Endometrium (tissue), 2 donors: ENCODE results near the gene RBM14.
"Not testable (repeated sequence)": the region's sequence is repeated elsewhere in the genome, so short reads cannot be mapped to it uniquely, and the experiment has no call there.

Source experiments
- FAIRE-seq: peaks from 2 replicates; lab custom pipeline; 2012; peaks lifted over from hg19 to GRCh38; lab: Jason Lieb, UNC
- donor health status: control.
- donor health status: control.

Gene RBM14, protein sequence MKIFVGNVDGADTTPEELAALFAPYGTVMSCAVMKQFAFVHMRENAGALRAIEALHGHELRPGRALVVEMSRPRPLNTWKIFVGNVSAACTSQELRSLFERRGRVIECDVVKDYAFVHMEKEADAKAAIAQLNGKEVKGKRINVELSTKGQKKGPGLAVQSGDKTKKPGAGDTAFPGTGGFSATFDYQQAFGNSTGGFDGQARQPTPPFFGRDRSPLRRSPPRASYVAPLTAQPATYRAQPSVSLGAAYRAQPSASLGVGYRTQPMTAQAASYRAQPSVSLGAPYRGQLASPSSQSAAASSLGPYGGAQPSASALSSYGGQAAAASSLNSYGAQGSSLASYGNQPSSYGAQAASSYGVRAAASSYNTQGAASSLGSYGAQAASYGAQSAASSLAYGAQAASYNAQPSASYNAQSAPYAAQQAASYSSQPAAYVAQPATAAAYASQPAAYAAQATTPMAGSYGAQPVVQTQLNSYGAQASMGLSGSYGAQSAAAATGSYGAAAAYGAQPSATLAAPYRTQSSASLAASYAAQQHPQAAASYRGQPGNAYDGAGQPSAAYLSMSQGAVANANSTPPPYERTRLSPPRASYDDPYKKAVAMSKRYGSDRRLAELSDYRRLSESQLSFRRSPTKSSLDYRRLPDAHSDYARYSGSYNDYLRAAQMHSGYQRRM

DNA sequence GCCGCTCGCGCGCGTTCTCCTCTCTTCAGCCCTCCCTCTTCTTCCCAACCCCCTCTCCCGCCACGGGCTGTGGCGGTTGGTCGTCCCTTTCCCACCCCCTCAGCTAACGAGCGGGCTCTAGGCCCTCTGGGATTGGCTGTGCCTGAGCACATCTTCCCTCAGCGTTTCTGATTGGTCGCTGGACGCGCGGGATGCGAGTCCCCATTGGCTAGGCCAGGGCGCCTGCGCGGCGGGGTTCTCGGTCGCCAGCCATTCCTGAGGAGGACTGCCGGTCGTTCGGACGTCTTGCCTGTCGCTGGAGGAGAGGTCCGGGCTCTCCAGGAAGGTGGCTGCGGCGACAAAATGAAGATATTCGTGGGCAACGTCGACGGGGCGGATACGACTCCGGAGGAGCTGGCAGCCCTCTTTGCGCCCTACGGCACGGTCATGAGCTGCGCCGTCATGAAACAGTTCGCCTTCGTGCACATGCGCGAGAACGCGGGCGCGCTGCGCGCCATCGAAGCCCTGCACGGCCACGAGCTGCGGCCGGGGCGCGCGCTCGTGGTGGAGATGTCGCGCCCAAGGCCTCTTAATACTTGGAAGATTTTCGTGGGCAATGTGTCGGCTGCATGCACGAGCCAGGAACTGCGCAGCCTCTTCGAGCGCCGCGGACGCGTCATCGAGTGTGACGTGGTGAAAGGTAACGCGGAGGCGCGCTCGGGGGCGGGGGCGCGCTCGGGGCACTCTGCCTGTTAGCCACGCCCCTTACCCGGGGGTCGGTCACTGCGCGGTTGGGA lies at the start of gene RBM14:
Gene RBM14 (plus strand): TSS at position 252 of the 776 bp plus-strand sequence. CDS start 91 bp downstream, at position 343.
- peak; percentile 89 for FAIRE-seq

DNA sequence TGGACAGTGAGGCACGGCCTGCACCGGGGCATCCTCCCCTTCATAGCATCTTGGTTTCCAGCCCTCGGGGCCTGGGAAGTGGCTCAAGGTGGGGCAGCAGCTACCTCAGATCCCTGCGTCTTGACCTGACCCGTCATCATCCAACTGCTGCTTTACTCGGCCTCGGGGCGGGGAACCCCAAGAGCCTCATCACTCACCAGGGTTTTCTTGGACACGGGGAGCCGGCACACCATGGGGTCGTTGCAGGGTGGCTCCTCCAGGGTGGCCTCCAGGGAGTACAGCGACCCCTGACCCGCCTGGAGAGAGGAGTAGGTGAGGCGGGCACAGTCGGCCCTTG lies 48.7 kb upstream of the RBM14 start:
- FAIRE-seq = no peak

DNA sequence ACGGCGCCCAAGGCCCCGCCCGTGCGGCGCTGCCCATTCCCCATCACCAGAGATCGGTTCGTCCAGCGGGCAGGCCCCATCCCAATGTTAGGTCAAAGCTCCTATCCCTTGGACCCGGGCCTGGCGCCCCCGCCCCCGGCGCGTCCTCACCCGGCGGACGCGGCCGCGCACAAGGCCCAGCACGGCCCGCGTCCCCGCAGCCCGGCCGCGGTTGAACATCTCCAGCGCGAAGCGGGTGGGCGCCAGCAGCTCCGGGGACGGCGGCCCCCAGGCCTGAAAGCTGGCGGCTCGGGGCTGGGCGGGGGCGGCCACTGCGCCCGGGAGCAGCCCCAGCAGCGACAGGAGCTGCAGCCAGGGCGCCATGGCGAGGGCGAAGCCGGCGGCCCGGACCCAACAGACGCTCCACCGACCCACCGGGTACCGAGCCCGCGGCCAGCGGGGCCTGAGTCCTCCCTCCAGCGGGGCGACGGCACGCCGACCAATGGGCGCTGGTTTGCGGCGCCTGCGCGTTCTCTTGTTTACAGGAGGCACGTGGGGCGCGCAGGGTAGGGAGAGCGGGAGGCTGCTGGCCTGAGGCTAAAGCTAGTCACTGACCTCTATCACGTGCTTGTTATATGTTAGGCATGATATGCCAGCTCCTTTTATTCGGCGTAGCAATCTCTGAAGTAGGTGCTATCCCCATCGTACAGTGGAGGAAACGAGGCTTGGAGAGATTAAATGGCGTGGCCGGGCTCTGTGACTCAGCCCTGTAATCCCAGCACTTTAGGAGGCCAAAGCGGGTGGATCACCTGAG lies 48.1 kb upstream of the RBM14 start, which contains the start of gene CTSF:
Gene CTSF (minus strand): TSS at position 483 of the 793 bp plus-strand sequence. CDS start 120 bp downstream, at position 363.
- no peak for FAIRE-seq

DNA sequence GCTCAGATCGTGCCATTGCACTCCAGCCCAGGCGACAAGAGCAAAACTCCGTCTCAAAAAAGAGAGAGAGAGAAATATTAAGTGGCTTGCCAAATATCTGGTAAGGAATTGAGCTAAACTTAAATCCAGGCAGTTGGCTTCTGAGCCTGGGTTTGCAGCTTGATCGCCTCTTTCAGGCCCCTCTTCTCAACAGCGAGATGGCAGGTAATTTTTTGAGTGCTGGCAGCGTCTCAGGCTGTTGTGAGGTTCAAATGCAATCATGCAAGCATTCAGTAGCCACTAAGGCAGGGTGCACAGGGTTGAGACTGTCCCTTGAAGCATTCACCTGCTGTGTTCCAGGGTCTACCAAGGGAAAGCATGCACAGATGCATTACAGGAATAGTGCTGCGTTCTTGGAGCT lies 47.4 kb upstream of the RBM14 start:
- no peak for FAIRE-seq

DNA sequence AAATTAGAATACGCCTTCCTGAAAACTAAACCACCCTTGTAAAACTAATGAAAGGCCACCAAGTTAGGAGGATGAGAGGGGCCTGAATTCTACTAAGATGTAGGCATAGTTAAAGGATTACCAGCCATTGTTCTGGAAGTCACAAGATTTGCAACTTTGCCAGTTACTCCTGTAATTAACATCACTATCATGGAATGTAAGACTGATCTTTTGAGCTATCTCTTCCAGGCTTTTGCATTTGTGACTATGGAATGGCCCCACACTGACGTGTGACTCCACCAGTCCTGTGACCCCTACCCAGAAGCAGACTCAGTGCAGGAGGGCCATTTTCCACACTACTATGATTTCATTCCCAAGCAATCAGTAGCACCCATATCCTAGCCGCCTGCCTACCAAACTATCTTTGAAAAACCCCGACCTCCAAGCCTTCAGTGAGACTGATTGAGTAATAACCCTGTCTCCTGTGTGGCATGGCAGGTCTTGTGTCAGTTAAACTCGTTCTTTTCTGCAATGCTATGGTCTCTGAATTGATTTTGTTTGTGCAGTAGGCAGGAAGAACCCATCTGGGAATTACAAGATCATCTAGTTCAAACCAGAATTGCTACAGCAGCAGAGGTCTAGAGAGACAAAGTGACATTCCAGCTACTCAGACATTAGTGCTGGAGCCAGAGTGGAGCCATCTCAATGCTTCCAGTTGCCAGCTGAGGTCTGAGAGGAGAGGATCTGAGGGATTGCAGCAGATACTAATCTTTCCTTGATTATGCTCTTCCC lies 46.2 kb upstream of the RBM14 start:
- FAIRE-seq = no peak

DNA sequence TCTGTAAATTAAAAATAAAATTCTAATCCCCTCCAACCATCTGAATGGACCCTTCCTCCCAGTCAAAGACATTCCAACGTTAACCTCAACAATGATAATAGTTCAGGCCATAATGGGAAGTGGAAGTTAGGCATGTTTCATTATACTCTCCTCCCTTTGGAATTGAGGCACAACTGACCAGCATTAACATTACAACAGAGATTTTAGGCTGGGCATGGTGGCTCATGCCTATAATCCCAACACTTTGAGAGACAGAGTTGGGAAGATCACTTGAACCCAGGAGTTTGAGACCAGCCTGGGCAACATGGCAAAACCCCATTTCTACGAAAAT lies 45.6 kb upstream of the RBM14 start:
- no peak for FAIRE-seq

DNA sequence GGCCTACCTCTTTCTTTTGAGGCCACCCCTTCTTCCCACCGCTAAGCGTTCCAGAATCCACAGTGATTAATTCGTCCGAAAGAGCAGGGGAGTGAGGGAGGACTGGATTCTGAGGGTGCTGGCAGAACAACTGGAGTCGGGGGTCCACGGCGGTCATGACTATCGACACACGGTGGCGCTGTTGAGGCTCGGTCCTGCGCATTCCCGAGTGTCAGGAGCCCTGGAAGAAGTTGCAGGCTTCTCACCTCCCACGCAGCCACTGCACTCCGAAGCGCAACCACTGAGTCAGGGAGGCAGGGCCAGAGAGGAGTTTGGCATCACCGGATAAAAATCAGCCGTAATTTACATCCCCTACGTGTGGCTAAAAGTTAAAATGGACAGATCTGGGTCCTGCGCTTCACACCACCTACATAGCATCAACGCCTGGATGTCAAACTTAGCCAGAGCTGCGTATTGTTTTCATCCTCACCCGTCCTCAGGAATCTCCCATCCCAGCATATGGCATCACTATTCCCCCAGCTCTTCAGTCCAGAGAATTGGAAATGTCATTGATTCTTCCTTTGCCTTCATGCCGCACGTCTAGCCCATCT lies 37.3 kb upstream of the RBM14 start:
- FAIRE-seq = no peak

DNA sequence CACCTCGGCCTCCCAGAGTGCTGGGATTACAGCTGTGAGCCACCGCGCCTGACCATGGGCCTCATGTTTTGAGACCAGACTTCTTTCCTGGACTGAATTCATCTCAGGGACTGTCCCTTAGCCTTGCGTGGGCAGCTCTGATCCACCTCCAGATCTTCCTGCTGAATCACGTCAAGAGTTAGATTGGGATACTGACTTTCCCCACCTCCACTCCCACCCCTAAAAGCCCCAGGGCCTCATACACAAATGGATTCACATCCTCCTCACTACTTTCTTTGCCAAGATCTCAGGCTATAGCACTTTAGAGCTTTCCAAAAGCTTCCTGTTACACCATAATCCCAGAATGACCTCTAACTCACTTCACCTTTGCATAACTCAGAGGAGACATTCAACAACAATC lies 35.6 kb upstream of the RBM14 start:
- no peak for FAIRE-seq

DNA sequence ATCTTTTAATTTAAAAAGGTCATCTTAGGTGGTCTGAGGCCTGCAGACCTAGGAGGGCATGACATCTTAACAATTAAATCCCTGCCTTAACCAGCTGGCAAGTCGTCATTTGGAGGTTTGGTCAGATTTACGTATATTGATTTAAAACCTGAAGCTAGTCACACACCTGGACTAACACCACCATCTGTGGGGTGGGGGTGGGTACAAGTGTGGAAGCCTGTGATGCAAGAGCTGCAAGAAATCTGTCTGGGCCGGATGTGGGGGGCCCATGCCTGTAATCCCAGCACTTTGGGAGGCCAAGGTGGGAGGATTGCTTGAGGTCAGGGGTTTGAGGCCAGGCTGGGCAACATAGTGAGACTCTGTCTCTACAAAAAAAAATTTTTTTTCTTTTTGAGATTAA lies 35.2 kb upstream of the RBM14 start:
- no peak for FAIRE-seq

DNA sequence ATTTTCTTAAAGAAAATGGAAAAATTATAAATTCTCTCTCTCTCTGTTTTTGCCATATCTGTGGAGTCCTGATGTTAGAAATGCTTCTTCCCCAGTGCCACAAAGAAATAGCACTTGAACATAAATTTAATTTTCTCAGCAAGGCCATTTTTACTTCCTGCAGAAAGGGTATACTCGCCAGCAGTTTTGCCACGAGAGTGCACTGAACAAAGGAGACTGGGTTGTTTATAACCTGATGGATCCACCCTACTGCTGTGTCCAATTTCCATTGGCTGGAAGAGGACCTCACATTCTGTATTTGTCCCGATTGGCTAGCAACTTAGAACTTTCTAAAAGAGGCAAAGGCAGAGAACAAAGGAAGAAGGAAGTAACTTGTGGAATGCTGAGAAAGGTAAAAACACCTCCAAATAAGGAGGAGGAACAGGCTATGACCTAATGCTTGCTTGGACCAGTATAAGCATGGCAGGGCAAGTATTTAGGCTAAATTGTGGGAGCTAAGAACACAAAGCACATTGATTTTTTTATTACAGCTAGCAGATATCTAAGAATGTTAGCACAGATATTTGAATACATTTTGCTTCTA lies 33.8 kb upstream of the RBM14 start:
- not testable (repeated sequence) for FAIRE-seq

DNA sequence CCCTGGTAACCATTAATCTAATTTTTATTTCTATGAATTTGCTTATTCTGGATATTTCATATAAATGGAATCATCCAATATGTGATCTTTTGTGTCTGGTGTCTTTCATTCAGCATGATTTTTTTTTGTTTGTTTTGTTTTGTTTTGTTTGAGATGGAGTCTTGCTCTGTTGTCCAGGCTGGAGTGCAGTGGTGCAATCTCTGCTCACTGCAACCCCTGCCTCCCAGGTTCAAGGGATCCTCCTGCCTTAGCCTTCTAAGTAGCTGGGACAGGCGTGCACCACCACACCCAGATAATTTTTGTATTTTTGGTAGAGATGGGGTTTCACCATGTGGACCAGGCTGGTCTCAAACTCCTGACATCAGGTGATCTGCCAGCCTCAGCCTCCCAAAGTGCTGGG lies 31.0 kb upstream of the RBM14 start:
- FAIRE-seq = not testable (repeated sequence)

DNA sequence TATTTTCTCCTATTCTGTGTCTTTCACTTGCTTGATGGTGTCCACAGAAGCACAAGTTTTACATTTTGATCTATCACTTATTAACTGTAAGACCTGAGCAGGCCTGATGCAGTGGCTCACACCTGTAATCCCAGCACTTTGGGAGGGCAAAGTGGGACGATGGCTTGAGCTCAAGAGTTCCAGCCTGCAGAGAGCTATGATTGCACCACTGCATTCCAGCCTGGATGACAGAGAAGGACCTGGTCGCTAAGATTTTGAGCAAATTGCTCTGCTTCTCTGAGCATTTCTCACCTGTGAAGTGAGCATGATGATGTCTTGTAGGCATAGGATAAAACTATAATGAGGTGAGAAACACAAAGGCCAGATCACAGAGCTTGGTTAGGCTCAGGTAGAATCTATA lies 30.3 kb upstream of the RBM14 start:
- no peak for FAIRE-seq

DNA sequence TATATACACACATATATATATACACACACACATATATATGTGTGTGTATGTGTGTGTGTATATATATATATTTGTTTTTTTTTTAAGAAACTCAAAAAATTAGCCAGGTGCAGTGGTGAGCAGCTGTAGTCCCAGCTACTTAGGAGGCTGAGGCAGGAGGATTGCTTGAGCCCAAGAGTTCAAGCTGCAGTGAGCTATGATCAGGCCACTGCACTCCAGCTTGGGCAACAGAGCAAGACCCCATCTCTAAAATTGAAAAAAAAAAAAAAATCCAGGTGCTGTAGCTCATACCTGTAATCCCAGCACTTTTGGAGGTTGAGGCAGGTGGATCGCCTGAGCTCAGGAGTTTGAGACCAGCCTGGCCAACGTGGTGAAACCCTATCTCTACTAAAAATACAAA lies 27.1 kb upstream of the RBM14 start:
- FAIRE-seq = not testable (repeated sequence)

DNA sequence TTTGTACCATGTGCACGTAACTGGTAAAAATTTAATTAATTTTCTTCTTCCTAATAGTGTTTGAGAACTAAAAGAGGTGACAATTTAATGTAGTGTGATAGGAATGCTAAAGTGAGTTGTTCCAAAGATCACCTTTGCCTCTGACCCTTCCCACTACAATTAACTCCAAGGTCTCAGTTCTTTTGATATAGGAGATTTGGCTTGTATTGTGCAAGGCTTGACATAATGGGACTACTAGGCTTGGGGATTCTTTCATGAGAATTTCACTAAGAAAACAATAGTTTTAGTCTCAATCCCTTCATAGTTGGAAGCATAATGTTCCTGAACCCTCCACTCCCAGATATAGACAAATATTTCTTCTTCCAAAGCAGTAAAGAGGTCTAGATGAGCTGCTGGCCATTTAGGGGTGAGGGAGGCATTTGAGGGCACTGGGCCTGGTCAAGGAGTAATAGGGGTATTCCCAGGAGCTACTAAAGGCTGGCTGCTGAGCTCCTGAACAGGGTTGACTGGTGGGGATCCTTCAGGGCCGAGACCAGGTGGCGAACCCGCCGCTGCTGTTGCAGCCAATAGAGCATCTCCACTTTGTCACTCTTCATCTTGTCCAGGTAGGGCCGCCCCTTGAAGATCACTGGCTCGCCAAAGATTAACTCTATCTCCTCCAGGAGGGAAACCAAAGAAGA lies 26.3 kb upstream of the RBM14 start:
- FAIRE-seq = no peak

DNA sequence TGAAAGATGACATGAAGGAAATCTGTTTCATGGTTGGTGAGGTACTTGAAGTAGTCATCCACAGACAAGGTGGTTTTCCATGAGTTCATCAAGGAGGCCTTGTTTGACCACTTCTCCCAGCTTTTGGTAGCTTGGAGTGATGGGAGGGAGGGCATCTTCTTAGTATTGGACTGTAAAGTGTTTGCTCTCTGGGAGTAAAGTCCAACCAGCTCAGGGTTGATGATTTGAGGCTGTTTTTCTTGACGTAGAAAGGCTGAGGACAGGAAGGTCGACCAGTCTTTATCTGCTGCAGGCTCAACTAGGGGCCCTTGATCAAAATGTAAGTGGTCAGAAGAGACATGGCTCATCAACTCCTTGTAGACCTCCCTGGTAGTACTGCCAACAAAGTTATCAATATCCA lies 25.3 kb upstream of the RBM14 start:
- FAIRE-seq = no peak

DNA sequence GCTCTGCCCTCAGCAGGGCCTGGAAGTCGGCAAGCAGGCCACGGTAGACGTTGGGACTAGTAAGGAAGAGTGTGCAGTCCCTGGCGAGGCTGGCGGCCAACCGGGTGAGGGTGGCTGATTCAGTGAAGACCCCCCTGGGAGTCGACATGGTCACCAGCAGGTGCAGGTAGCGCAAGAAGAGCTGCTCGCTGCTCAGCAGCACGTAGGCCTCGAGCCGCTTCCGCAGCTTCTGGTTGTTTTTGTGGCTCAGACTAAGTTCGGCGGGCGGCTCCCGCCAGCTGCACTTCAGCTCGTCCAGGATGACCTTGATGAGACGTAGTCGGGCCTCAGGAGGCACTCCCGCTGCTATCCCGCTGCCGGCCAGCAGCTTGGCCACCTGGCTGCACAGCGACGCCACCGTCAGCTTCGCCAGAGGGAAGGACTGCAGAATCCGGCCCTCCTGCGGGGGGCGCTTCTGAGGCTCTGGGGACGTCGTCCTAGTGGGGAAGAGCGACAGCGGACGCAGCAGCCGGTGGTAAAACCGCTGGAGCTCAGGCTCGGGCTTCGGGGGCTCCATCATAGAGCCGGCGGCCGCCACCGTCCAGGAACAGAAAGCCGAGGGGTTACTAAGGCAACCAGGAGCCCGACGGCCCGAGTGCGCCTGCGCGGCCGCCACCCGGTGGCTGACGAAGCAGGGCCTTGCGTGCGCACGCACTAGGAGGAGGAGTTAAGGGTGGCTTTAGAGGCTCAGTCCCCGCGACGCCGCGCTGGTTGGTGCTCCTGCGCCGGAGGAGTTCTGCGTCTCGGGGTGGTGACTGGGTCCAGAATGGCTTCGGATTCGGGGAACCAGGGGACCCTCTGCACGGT lies 23.8 kb upstream of the RBM14 start, which contains the start of the genes CCDC87 and CCS:
Gene CCDC87 (minus strand): TSS at position 607 of the 846 bp plus-strand sequence. CDS start 48 bp downstream, at position 559.
Gene CCS (plus strand): TSS at position 729 of the 846 bp plus-strand sequence. CDS start 77 bp downstream, at position 806.
- FAIRE-seq = no peak

DNA sequence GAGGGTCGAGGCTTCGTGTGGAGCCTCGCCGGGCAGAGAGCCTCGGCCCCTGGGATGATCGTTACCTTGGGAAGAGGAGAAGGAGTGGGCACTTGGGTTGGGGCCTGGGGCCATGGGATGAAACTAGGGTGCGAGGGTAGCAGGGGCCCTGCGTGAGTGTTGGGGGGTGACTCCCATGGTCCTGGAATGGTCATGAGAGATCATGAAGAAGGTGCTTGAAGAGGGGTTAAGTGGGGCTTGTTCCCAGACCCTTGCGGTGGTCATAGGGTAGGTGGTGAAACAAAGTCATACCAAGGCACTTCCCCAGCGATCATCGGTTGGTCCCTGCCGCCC lies 23.2 kb upstream of the RBM14 start:
- FAIRE-seq = no peak

DNA sequence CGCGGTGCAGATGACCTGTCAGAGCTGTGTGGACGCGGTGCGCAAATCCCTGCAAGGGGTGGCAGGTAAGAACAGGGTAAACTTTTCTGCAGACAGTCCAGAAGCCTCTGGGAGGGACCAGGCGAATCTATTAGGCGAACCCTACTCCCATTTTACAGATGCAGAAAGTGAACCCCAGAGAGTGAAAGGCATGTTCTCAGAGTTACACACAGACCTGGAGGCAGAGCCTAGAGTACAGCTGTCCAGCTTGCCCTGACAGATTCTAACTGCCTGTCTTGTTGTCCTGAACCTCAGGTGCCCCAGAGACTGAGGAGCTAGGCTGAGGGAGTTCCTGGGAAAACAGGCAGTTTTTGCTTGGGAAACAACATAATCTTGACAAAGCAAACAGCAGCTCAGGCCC lies 22.8 kb upstream of the RBM14 start:
- no peak for FAIRE-seq
